HL-60/S4 treated with retinoic acid at 250 ng/mL for 4 days and 3 days (cell line): Measurements from ENCODE around the gene C22orf31.

Source experiments
- in situ Hi-C: fragments of 300-500 bp; cut with MboI; formaldehyde crosslinking; loops from 2 replicates; pipeline ENCODE4 v1.7.0; 2022; ENCODE audit warnings: low sequenced_read_pairs

The C22orf31 gene

DNA sequence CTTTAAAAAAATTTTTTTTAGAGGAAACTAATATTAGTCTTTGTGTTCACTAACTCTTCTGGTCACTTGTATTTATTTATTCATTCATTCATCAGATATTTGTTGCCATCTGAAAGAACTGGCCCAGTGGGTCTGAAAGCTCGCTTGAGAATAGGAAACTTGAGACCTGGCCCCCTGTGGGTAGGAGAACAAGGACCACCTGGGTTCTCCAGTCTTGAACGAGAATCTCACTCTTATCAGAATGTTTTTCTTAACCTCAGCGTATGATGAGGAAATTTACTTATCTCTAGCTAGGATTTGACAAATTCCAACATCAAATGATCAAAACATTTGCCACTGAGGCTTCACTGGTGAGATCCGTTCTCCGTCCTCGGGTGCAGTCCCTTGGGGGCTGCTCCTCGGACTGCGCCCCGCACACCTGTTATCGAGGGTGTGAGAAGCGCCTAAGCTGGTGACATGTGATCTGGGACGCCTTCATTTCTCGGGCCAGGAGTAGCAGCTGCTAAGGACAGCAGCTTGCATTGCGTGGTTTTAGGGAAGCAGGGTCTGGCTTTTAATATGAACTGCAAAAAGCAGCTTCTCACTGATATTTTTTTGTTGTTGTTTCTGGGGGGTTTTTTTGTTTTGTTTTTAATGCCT is 6.3 kb downstream of the C22orf31 start:
- in situ Hi-C loops, result no loop called here

- in situ Hi-C loops, result no loop called here
Observed at GRCh38 chr22:29054251-29054767, 7.3 kb downstream of the C22orf31 start.

- in situ Hi-C loops, result no loop called here
Observed at GRCh38 chr22:29053048-29053702, 8.5 kb downstream of the C22orf31 start.

- in situ Hi-C loops, result no loop called here
Observed at GRCh38 chr22:29050457-29050856, 11.2 kb downstream of the C22orf31 start.

- in situ Hi-C loops, result loop anchor here (25.0 kb wide), 1 partner anchor 437 kb away; no protein-coding TSS in a partner anchor
Observed at GRCh38 chr22:29049655-29050263, 11.9 kb downstream of the C22orf31 start.

DNA sequence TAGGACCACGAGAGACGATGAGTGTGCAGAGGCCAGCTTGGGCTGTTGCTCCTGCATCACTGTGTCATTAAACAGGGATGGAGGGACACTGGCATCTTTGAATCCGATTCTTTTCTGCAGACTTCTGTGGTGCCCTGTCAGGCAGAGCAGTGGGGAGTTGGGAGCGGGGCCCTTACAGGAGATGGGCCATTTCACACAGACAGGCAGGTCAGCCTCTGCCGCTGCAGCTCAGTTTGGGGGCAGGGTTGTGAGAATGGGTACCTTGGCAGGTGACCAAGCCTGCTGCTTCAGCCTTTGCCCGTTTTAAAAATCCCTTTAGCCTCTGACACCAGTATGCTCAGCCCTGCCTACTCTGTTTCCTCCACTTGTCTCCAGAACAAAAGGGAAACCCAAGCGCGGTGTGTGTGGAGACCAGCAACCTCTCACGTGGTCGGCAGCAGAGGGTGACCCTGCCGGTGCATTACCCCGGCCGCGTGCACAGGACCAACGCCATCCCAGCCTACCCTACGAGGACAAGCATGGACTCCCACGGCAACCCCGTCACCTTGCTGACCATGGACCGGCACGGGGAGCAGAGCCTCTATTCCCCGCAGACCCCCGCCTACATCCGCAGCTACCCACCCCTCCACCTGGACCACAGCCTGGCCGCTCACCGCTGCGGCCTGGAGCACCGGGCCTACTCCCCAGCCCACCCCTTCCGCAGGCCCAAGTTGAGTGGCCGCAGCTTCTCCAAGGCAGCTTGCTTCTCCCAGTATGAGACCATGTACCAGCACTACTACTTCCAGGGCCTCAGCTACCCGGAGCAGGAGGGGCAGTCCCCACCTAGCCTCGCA is 12.6 kb downstream of the C22orf31 start:
- in situ Hi-C loops, result loop anchor here (25.0 kb wide), 1 partner anchor 437 kb away; no protein-coding TSS in a partner anchor

DNA sequence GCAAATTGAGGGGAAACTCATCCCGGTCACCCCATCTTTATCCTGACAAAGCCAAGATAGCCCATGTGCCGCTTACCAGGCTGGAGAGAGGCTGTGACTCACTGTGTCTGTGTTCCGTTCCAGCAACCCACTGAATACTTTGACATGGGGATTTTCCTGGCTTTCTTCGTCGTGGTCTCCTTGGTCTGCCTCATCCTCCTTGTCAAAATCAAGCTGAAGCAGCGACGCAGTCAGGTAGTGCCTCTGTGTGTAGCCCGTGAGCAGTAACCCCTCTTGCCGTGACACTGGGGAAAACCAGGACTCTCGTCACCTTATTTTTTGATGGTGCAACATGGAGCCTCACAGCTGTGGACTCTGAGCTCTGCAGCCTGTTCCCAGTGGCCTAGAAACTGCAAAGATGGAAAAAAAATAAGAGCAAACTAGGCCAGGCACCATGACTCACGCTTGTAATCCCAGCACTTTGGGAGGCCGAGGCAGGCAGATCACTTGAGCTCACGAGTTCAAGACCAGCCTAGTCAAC is 16.9 kb downstream of the C22orf31 start:
- in situ Hi-C loops, result loop anchor here (25.0 kb wide), 1 partner anchor 432 kb away; no protein-coding TSS in a partner anchor

- in situ Hi-C loops, result loop anchor here (25.0 kb wide), 1 partner anchor 432 kb away; no protein-coding TSS in a partner anchor
Observed at GRCh38 chr22:29043906-29044575, 17.6 kb downstream of the C22orf31 start.

GRCh38 chr22:29041408-29041807 is 20.2 kb downstream of the C22orf31 start:
- in situ Hi-C loops, result loop anchor here (25.0 kb wide), 1 partner anchor 429 kb away; no protein-coding TSS in a partner anchor

GRCh38 chr22:29040385-29041275 is 21.0 kb downstream of the C22orf31 start:
- in situ Hi-C loops, result loop anchor here (25.0 kb wide), 1 partner anchor 428 kb away; no protein-coding TSS in a partner anchor

GRCh38 chr22:29039684-29040083 is 21.9 kb downstream of the C22orf31 start:
- in situ Hi-C loops, result loop anchor here (10.0 to 25.0 kb wide), 2 partner anchors 185 to 427 kb away; no protein-coding TSS in a partner anchor

DNA sequence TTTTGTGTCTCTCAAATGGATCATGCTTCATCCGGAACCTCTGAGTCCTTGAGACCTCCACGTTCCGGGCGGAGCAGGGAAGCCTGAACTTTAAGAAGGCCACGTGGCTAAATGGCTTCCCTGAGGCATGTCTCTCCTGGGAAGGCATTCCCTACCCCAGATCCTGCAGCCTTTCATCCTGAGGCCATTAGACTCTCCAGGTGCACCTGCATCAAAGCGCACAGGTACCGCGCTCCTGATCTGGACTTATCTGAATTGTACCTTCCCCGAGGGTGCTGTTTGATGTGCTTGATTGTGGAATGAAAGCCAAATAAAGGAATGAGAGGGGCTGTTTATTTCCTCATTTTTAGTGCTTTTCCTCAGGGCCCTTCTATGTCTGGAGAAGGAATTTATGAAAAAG is 22.5 kb downstream of the C22orf31 start:
- in situ Hi-C loops, result loop anchor here (10.0 to 25.0 kb wide), 2 partner anchors 184 to 427 kb away; no protein-coding TSS in a partner anchor

DNA sequence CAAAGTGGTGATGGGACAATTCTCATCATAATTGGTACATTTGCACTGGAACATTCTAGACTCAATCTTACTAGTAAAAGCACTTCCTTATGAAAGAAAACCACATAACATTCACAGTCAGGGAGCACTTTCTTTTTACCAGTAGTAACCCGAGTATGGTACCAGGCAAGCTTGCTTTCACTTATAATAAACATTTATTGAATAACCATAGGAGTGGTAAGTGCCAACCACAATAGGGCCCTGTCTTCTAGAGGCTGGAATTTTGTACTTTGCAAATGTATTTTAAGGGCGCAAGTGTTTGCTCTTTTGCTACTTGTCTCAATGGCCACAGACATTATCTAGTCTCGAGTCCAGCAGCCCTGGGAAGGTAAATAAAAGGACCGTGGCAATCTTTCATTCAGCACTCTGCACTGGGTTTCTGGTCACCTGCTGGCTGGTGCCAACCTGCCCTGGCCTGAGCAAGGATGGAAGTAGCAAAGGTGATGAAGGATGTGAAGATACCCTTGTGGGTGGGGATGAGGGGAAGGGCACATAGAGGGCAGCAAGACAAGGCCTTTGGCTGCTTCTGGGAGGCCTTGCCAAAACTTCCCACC is 24.2 kb downstream of the C22orf31 start:
- in situ Hi-C loops, result loop anchor here (10.0 to 25.0 kb wide), 2 partner anchors 183 to 425 kb away; no protein-coding TSS in a partner anchor

DNA sequence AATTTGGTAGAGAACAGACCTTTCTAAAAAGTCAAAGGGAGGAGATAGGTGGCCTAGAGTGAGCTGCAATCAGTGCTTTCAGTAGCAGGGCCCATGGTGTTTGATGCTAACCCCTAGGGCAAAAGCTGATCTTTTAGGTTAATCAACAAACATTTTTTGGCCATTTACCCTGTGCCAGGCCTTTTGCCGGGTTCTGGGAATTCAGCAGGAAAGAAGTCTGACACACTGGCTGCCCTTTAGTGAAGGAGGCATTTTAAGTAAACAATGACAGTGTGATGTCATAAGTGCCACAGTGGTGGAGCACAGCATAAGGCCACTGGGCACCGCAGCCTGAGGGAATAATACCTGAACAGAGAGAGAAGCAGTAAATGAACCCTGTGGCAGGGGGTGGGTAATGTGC is 29.0 kb downstream of the C22orf31 start:
- in situ Hi-C loops, result loop anchor here (10.0 to 25.0 kb wide), 2 partner anchors 178 to 420 kb away; no protein-coding TSS in a partner anchor

GRCh38 chr22:29032014-29032475 is 29.6 kb downstream of the C22orf31 start:
- in situ Hi-C loops, result loop anchor here (10.0 to 25.0 kb wide), 2 partner anchors 177 to 420 kb away; no protein-coding TSS in a partner anchor

DNA sequence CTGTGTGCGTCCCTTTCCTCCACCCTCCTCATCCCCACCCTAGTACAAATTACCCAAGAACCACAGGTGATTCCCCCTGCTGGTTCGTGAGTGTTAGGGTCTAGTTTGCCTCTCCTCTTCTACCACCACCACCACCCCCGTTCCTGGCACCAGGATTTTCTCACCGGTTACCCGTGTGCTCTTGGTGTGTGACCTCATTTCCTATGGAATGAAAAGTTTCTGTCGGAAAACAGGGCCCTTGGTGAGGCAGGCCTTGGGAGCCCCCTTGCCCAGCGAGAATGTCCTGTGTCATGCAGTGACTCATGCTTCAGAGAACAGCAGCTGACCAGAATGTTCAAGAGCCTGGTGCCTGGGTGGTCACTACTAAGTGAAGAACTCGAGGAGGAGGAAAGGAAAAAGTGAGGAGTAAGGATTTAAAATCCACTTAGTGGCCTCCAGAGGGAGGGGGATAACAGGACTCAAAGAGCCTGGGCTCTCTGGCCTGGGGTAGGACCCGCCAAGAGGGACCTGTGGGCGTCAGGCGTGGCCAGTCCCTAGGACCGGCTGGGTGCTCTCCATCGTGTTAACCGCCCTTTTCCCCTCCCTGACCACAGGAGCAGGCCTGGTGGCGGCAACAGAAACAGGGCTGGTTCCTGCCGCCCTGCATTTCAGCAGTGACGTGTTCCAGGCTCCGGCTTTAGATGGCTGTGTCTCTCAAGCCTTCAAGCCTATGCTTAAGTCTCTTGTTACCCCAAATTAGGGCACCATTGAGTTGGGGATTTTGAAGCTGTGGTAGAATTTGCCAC is 30.2 kb downstream of the C22orf31 start:
- in situ Hi-C loops, result loop anchor here (10.0 to 25.0 kb wide), 2 partner anchors 177 to 419 kb away; no protein-coding TSS in a partner anchor
